IMR-90 (cell line): ENCODE data around the gene ZNF606. TPM values are rescaled to one million over a fixed set of nuclear protein-coding genes. Genes with fewer than 3 reads are reported as not detected.
A peak's percentile ranks its signal among the peaks of the same experiment; 100 is the strongest.

ENCODE experiments used
- ATAC-seq: fragments of 200-7000 bp; cut with Tn5 transposase; 2 replicates; pipeline ENCODE4 v1.9.1; 2020; ENCODE audit warnings: low read depth, mild to moderate bottlenecking, moderate library complexity
- BruUV-seq: library from RNA; stranded (reverse); fragments of 400-500 nt; replicated peaks from 2 replicates; lab custom pipeline; 2021; lab: Mats Ljungman, UMichigan
- CTCF ChIA-PET: fragments of 300-600 bp; formaldehyde crosslinking; extraction: SDS; loops from one replicate; lab custom pipeline; 2021; ENCODE audit warnings: antibody characterized with exemption; lab: Yijun Ruan, JAX
- POLR2A ChIA-PET: fragments of 300-600 bp; sonication (Branson Sonifier 250); formaldehyde crosslinking; loops from one replicate; lab custom pipeline; 2022; ENCODE audit warnings: antibody characterized with exemption; ENCODE audit not compliant: unreplicated experiment; lab: Charles Lee
- DNase-seq: peaks from one replicate; pipeline ENCODE4 v3.0.0; 2013
- H2AFZ ChIP-seq: replicated peaks from 2 replicates; pipeline ENCODE3; 2013; ENCODE audit warnings: low read length, mild to moderate bottlenecking; ENCODE audit not compliant: poor library complexity
- H2AK5ac ChIP-seq: 2 replicates; pipeline ENCODE4 v1.6.1; 2013; ENCODE audit warnings: low read depth, low read length, inconsistent platforms
- H2AK9ac ChIP-seq: replicated peaks from 2 replicates; pipeline ENCODE3; 2013; ENCODE audit warnings: mild to moderate bottlenecking, low read depth, low read length, moderate library complexity; ENCODE audit not compliant: poor library complexity
- H2BK120ac ChIP-seq: 2 replicates; pipeline ENCODE4 v1.6.1; 2013; ENCODE audit warnings: low read depth, low read length, inconsistent platforms
- H2BK15ac ChIP-seq: 3 replicates; pipeline ENCODE4 v1.6.1; 2013; ENCODE audit warnings: low read depth, low read length, inconsistent platforms
- H2BK20ac ChIP-seq: 2 replicates; pipeline ENCODE4 v1.6.1; 2013; ENCODE audit warnings: low read depth, mild to moderate bottlenecking, inconsistent platforms, low read length, moderate library complexity
- H2BK5ac ChIP-seq: 2 replicates; pipeline ENCODE4 v1.6.1; 2013; ENCODE audit warnings: mild to moderate bottlenecking, low read depth, low read length, inconsistent platforms; ENCODE audit not compliant: poor library complexity, severe bottlenecking
- H3K14ac ChIP-seq: replicated peaks from 2 replicates; pipeline ENCODE4 v1.6.1; 2013; ENCODE audit warnings: low read depth, low read length, inconsistent platforms
- H3K18ac ChIP-seq: 2 replicates; pipeline ENCODE4 v1.6.1; 2013; ENCODE audit warnings: low read depth, low read length, control low read depth
- H3K23ac ChIP-seq: 2 replicates; pipeline ENCODE4 v1.6.1; 2013; ENCODE audit warnings: low read depth, low read length, inconsistent platforms
- H3K27ac ChIP-seq: 2 replicates; pipeline ENCODE4 v1.5.1; 2013; ENCODE audit warnings: mild to moderate bottlenecking, control low read depth, low read length; ENCODE audit not compliant: insufficient read depth
- H3K27me3 ChIP-seq: 2 replicates; pipeline ENCODE4 v1.6.1; 2013; ENCODE audit warnings: low read length; ENCODE audit not compliant: control insufficient read depth, insufficient read depth
- H3K36me3 ChIP-seq: 2 replicates; pipeline ENCODE4 v1.6.1; 2013; ENCODE audit warnings: low read length, mixed read lengths; ENCODE audit not compliant: control insufficient read depth, insufficient read depth
- H3K4ac ChIP-seq: 2 replicates; pipeline ENCODE4 v1.6.1; 2013; ENCODE audit warnings: low read depth, low read length, inconsistent platforms
- H3K4me1 ChIP-seq: 2 replicates; pipeline ENCODE4 v1.6.1; 2013; ENCODE audit warnings: low read length, mixed read lengths; ENCODE audit not compliant: control insufficient read depth, insufficient read depth
- H3K4me2 ChIP-seq: 2 replicates; pipeline ENCODE4 v1.6.1; 2013; ENCODE audit warnings: low read depth, mild to moderate bottlenecking, control low read depth, low read length, moderate library complexity
- H3K4me3 ChIP-seq: 2 replicates; pipeline ENCODE4 v1.5.1; 2013; ENCODE audit warnings: low read depth, mild to moderate bottlenecking, control low read depth, low read length, moderate library complexity; ENCODE audit not compliant: insufficient read depth
- H3K56ac ChIP-seq: 2 replicates; pipeline ENCODE4 v1.6.1; 2013; ENCODE audit warnings: low read length, inconsistent platforms; ENCODE audit not compliant: insufficient read depth; ENCODE audit errors: extremely low read depth
- H3K79me1 ChIP-seq, 2 experiments: 2 replicates each; pipeline ENCODE4 v1.6.1; 2013; ENCODE audit warnings: low read length in 2 of 2, inconsistent platforms in 1 of 2, low read depth in 1 of 2
- H3K9ac ChIP-seq: 2 replicates; pipeline ENCODE4 v1.6.1; 2013; ENCODE audit warnings: low read depth, low read length, control low read depth
- H3K9me1 ChIP-seq: 2 replicates; pipeline ENCODE4 v1.6.1; 2013; ENCODE audit warnings: low read length, inconsistent platforms; ENCODE audit not compliant: insufficient read depth
- H3K9me3 ChIP-seq: 2 replicates; pipeline ENCODE4 v1.6.1; 2013; ENCODE audit warnings: low read length; ENCODE audit not compliant: control insufficient read depth, insufficient read depth
- H4K20me1 ChIP-seq: 2 replicates; pipeline ENCODE4 v1.6.1; 2013; ENCODE audit warnings: low read length, inconsistent platforms; ENCODE audit not compliant: insufficient read depth
- H4K5ac ChIP-seq: 2 replicates; pipeline ENCODE4 v1.6.1; 2013; ENCODE audit warnings: mild to moderate bottlenecking, low read depth, low read length, control low read depth
- H4K8ac ChIP-seq, 2 experiments: 2 replicates each; pipeline ENCODE4 v1.6.1; 2013; ENCODE audit warnings: low read depth in 2 of 2, low read length in 2 of 2, control low read depth in 1 of 2, inconsistent platforms in 1 of 2
- H4K91ac ChIP-seq: 2 replicates; pipeline ENCODE4 v1.6.1; 2013; ENCODE audit warnings: low read depth, low read length, inconsistent platforms; ENCODE audit not compliant: insufficient read depth
- BHLHE40 ChIP-seq: fragments of 150-350 bp; IDR thresholded peaks from 2 replicates; pipeline ENCODE4 v1.6.1; 2016; ENCODE audit warnings: mild to moderate bottlenecking, low read depth, low read length
- CEBPB ChIP-seq: IDR thresholded peaks from 2 replicates; pipeline ENCODE4 v1.6.1; 2012; ENCODE audit warnings: low read depth, low read length, improper control_type of control experiment
- CHD1 ChIP-seq: IDR thresholded peaks from 2 replicates; pipeline ENCODE4 v1.6.1; 2012; ENCODE audit warnings: low read depth, low read length, improper control_type of control experiment
- CTCF ChIP-seq: conservative IDR thresholded peaks from 2 replicates; pipeline ENCODE4 v1.5.1; 2012; ENCODE audit warnings: mild to moderate bottlenecking, low read depth, low read length, improper control_type of control experiment
- ELK1 ChIP-seq: fragments of 150-350 bp; IDR thresholded peaks from 2 replicates; pipeline ENCODE4 v1.6.1; 2016; ENCODE audit warnings: low read depth, mild to moderate bottlenecking, low read length, moderate library complexity, borderline replicate concordance
- FOS ChIP-seq: fragments of 150-350 bp; IDR thresholded peaks from 2 replicates; pipeline ENCODE4 v1.6.1; 2016; ENCODE audit warnings: low read depth, low read length
- MAFK ChIP-seq: IDR thresholded peaks from 2 replicates; pipeline ENCODE4 v1.6.1; 2012; ENCODE audit warnings: low read depth, low read length, improper control_type of control experiment
- MAZ ChIP-seq: IDR thresholded peaks from 2 replicates; pipeline ENCODE4 v1.6.1; 2012; ENCODE audit warnings: low read depth, mild to moderate bottlenecking, low read length, improper control_type of control experiment, moderate library complexity, borderline replicate concordance
- MXI1 ChIP-seq: IDR thresholded peaks from 2 replicates; pipeline ENCODE4 v1.6.1; 2012; ENCODE audit warnings: low read depth, mild to moderate bottlenecking, low read length, moderate library complexity, borderline replicate concordance
- NFE2L2 ChIP-seq: fragments of 150-350 bp; IDR thresholded peaks from 2 replicates; pipeline ENCODE4 v1.6.1; 2016; ENCODE audit warnings: low read depth, mild to moderate bottlenecking, low read length
- RAD21 ChIP-seq: IDR thresholded peaks from 2 replicates; pipeline ENCODE4 v1.6.1; 2012; ENCODE audit warnings: low read length, improper control_type of control experiment
- RFX5 ChIP-seq: IDR thresholded peaks from 2 replicates; pipeline ENCODE4 v1.8.0; 2012; ENCODE audit warnings: low read depth, mild to moderate bottlenecking, low read length, moderate library complexity
- SMC3 ChIP-seq: fragments of 150-350 bp; IDR thresholded peaks from 2 replicates; pipeline ENCODE4 v1.6.1; 2016; ENCODE audit warnings: low read depth, mild to moderate bottlenecking, antibody characterized with exemption, low read length, moderate library complexity
- WGBS, 2 experiments: methylation state at CpG; one replicate each; pipeline versions ENCODE4 v1.1.5 to v1.1.7; 2013; ENCODE audit warnings: missing lambda C conversion rate in 2 of 2; ENCODE audit not compliant: insufficient read length in 1 of 2; ENCODE audit errors: extremely low coverage in 2 of 2; 5-methylcytosine and 5-hydroxymethylcytosine counted together
- dilution Hi-C: fragments of 300-500 bp; cut with HindIII; formaldehyde crosslinking; loops from one replicate; pipeline ENCODE4 v1.14.3; 2018; ENCODE audit warnings: low sequenced_read_pairs; ENCODE audit not compliant: unreplicated experiment
- in situ Hi-C: fragments of 300-500 bp; cut with MboI; formaldehyde crosslinking; loops from 3 replicates; pipeline ENCODE4 v1.14.3; 2019; ENCODE audit warnings: low sequenced_read_pairs, inconsistent platforms, mixed read lengths
- intact Hi-C: fragments of 100-400 bp; cut with micrococcal nuclease; formaldehyde crosslinking; loops from 2 replicates; pipeline ENCODE4 v1.10.0; 2022
- polyA plus RNA-seq, 3 experiments: library from polyadenylated mRNA; depleted of rRNA; stranded (reverse); fragments of >200 nt; gene quantifications; 2 replicates each; pipeline ENCODE4 v1.2.3, GENCODE V29; 2012; ENCODE audit warnings: low replicate concordance in 1 of 3
- total RNA-seq: library from RNA; depleted of rRNA; stranded (reverse); fragments of >200 nt; gene quantifications from 2 replicates; pipeline ENCODE4 v1.2.3, GENCODE V29; 2012

The ZNF606 gene
- total and polyA plus RNA-seq, 2 of the 4 experiments (the other 2 are of a cell fraction) = 4.3 to 9.0 TPM

GRCh38 chr19:57947088-57947418 is 55.6 kb downstream of the ZNF606 start:
- peak overlapping the region; percentile 85 for H3K4me2 ChIP-seq
- H3K79me1 ChIP-seq = peaks cover 20 to 37% of the 10 kb centered on the region in 2 experiments
- ATAC-seq = no peak
- H2BK5ac ChIP-seq = no peak overlapping the region
- TF ChIP-seq CHD1 = no peak
- TF ChIP-seq MXI1 = no peak
- no peak for TF ChIP-seq MAFK
- no peak for TF ChIP-seq SMC3
- TF ChIP-seq FOS = no peak
- no peak for TF ChIP-seq BHLHE40
- TF ChIP-seq CEBPB = no peak
- TF ChIP-seq NFE2L2 = no peak
- no peak for TF ChIP-seq CTCF
- no peak for TF ChIP-seq MAZ
- no peak for TF ChIP-seq ELK1
- no peak for TF ChIP-seq RFX5
- no peak for TF ChIP-seq RAD21
- no peak overlapping the region for H2AK5ac ChIP-seq
- H4K91ac ChIP-seq = no peak overlapping the region
- no peak overlapping the region for H3K18ac ChIP-seq
- H3K23ac ChIP-seq = no peak overlapping the region
- dilution Hi-C loops = no loop called here
- intact Hi-C loops = loop anchor here (2.0 kb wide), 1 partner anchor 208 kb away; no protein-coding TSS in a partner anchor
- ChIA-PET POLR2A (no interaction called here), CTCF (no interaction called here)
- no peaks in the 10 kb centered on the region for H4K20me1 ChIP-seq
- H3K9ac ChIP-seq = peak overlapping the region; percentile 78
- H3K4ac ChIP-seq = no peak overlapping the region
- no peak overlapping the region for H3K14ac ChIP-seq
- H2AFZ ChIP-seq = peak overlapping the region; percentile 96
- peaks cover 4% of the 10 kb centered on the region; the same call in 1 of the 2 replicates for H3K4me1 ChIP-seq
- H2BK15ac ChIP-seq = no peak overlapping the region
- peaks cover 38% of the 10 kb centered on the region for H3K9me3 ChIP-seq
- no TSS peak for BruUV-seq
- peak overlapping the region; percentile 43 to 78; a peak in 2 of 4 replicates for H4K8ac ChIP-seq
- no peak overlapping the region for H3K56ac ChIP-seq
- peak overlapping the region; percentile 83 for H3K4me3 ChIP-seq
- no peaks in the 10 kb centered on the region for H3K27me3 ChIP-seq
- H3K27ac ChIP-seq = no peak overlapping the region; the same call in 1 of the 2 replicates
- H2AK9ac ChIP-seq = peak overlapping the region; percentile 86
- in situ Hi-C loops = no loop called here
- 0% methylated on average over 2 of the region's 18 CpGs; no CpG with 5 or more reads in 1 of the 2 experiments for WGBS, 2 experiments
- H3K36me3 ChIP-seq = peaks cover 21% of the 10 kb centered on the region
- H2BK120ac ChIP-seq = no peak overlapping the region
- H4K5ac ChIP-seq = no peak overlapping the region; the same call in 1 of the 2 replicates
- H2BK20ac ChIP-seq = no peak overlapping the region
- DNase-seq = no peak
- H3K9me1 ChIP-seq = 0 out of 2 replicates have a peak, but pooled peaks cover 3% of the 10 kb centered on the region
